ENCODE results near the gene IP6K1. TPM values are rescaled to one million over a fixed set of nuclear protein-coding genes. Genes with fewer than 3 reads are reported as not detected.

IP6K1 gene
- polyA plus RNA-seq, 1 donor (not counting 4 experiments of a cell fraction or from before 2014, with no cell fraction given), result 24.5 TPM

- FAIRE-seq (no peak), DNase-seq (ENCODE audit: low read depth, low spot score) (no peak)
- dilution Hi-C loops (cut with MboI; ENCODE audit: extremely low pct_ligation_motif_present, low sequenced_read_pairs), result no loop called here
- Histone ChIP-seq H4K20me1 (ENCODE audit: control insufficient read depth, extremely low read depth, insufficient read depth, low read length) (peaks cover 14% of the 10 kb centered on the region), H3K36me3 (ENCODE audit: control insufficient read depth in 2 of 2, extremely low read depth in 1 of 2, insufficient read depth in 2 of 2, low read length in 2 of 2) (peaks cover 13 to 26% of the 10 kb centered on the region in 2 experiments), H3K4me3 (ENCODE audit: control insufficient read depth in 2 of 3, extremely low read depth in 1 of 3, insufficient read depth in 2 of 3, low read depth in 1 of 3, low read length in 3 of 3) (no peak overlapping the region), H3K9me1 (ENCODE audit: control insufficient read depth, extremely low read depth, insufficient read depth, low read length) (no peaks in the 10 kb centered on the region), H2AFZ (ENCODE audit: control insufficient read depth, low read length) (no peak overlapping the region), H3K27ac (ENCODE audit: control insufficient read depth, insufficient read depth, low read length) (no peak overlapping the region), H3K27me3 (ENCODE audit: control insufficient read depth, extremely low read depth, insufficient read depth, low read length) (no peaks in the 10 kb centered on the region), H3K9me3 (ENCODE audit: control insufficient read depth, low read depth, low read length) (no peaks in the 10 kb centered on the region), H3K4me2 (ENCODE audit: control insufficient read depth, extremely low read depth, insufficient read depth, low read depth, low read length) (no peak overlapping the region), H3K4me1 (ENCODE audit: control insufficient read depth, extremely low read depth, insufficient read depth, low read length) (peaks cover 28% of the 10 kb centered on the region), H3K9ac (ENCODE audit: control insufficient read depth, extremely low read depth, insufficient read depth, low read length) (no peak overlapping the region), H3K79me2 (ENCODE audit: control insufficient read depth, insufficient read depth, low read length) (peaks cover 17% of the 10 kb centered on the region)
- no peak for TF ChIP-seq CTCF (optimal IDR thresholded peaks at IDR 0.05 in 1 of 3, IDR thresholded peaks at IDR 0.05 in 1 of 3, conservative IDR thresholded peaks at IDR 0.05 in 1 of 3; ENCODE audit: extremely low read depth in 1 of 3, insufficient read depth in 2 of 3, low read length in 3 of 3)
- TF ChIP-seq EZH2 (IDR thresholded peaks at IDR 0.05; ENCODE audit: low read length), result no peak
Observed at GRCh38 chr3:49721596-49721895, 64.8 kb downstream of the IP6K1 start.

GRCh38 chr3:49720855-49721595, 65.3 kb downstream of the IP6K1 start:
- no peak for FAIRE-seq
- H2AFZ ChIP-seq (ENCODE audit: control insufficient read depth, low read length), result no peak overlapping the region
- H3K4me3 ChIP-seq (ENCODE audit: control insufficient read depth in 2 of 3, extremely low read depth in 1 of 3, insufficient read depth in 2 of 3, low read depth in 1 of 3, low read length in 3 of 3), result no peak overlapping the region
- peaks cover 17% of the 10 kb centered on the region for H3K79me2 ChIP-seq (ENCODE audit: control insufficient read depth, insufficient read depth, low read length)
- H3K4me1 ChIP-seq (ENCODE audit: control insufficient read depth, extremely low read depth, insufficient read depth, low read length), result peaks cover 28% of the 10 kb centered on the region
- TF ChIP-seq CTCF (optimal IDR thresholded peaks at IDR 0.05 in 1 of 3, IDR thresholded peaks at IDR 0.05 in 1 of 3, conservative IDR thresholded peaks at IDR 0.05 in 1 of 3; ENCODE audit: extremely low read depth in 1 of 3, insufficient read depth in 2 of 3, low read length in 3 of 3) (no peak), EZH2 (IDR thresholded peaks at IDR 0.05; ENCODE audit: low read length) (no peak)
- no peaks in the 10 kb centered on the region for H3K9me1 ChIP-seq (ENCODE audit: control insufficient read depth, extremely low read depth, insufficient read depth, low read length)
- peaks cover 14% of the 10 kb centered on the region for H4K20me1 ChIP-seq (ENCODE audit: control insufficient read depth, extremely low read depth, insufficient read depth, low read length)
- H3K4me2 ChIP-seq (ENCODE audit: control insufficient read depth, extremely low read depth, insufficient read depth, low read depth, low read length), result no peak overlapping the region
- H3K27ac ChIP-seq (ENCODE audit: control insufficient read depth, insufficient read depth, low read length), result no peak overlapping the region
- dilution Hi-C loops (cut with MboI; ENCODE audit: extremely low pct_ligation_motif_present, low sequenced_read_pairs), result no loop called here
- DNase-seq (ENCODE audit: low read depth, low spot score), result no peak
- H3K27me3 ChIP-seq (ENCODE audit: control insufficient read depth, extremely low read depth, insufficient read depth, low read length), result no peaks in the 10 kb centered on the region
- H3K9me3 ChIP-seq (ENCODE audit: control insufficient read depth, low read depth, low read length), result no peaks in the 10 kb centered on the region
- H3K36me3 ChIP-seq (ENCODE audit: control insufficient read depth in 2 of 2, extremely low read depth in 1 of 2, insufficient read depth in 2 of 2, low read length in 2 of 2), result peaks cover 13 to 26% of the 10 kb centered on the region in 2 experiments
- H3K9ac ChIP-seq (ENCODE audit: control insufficient read depth, extremely low read depth, insufficient read depth, low read length), result no peak overlapping the region
